Activated B cell treated with CpG ODN at 0.5 μM for 24 hours (primary cell): ENCODE results near the gene FAM193A. TPM values are rescaled to one million over a fixed set of nuclear protein-coding genes. Genes with fewer than 3 reads are reported as not detected.

Source experiments
- ATAC-seq: fragments of 200-7000 bp; cut with Tn5 transposase; one replicate; pipeline ENCODE4 v1.10.0; 2021; ENCODE audit warnings: low read depth, mild to moderate bottlenecking, moderate library complexity
- CTCF ChIA-PET: fragments of 350-600 bp; sonication (Branson Sonifier 250); formaldehyde crosslinking; loops from one replicate; lab custom pipeline; 2021; ENCODE audit warnings: antibody characterized with exemption; lab: Charles Lee
- POLR2A ChIA-PET: fragments of 350-600 bp; sonication (Branson Sonifier 250); formaldehyde crosslinking; loops from one replicate; lab custom pipeline; 2021; ENCODE audit warnings: antibody characterized with exemption; lab: Charles Lee
- DNase-seq: peaks from one replicate; pipeline ENCODE4 v3.0.0; 2022
- H3K27ac Mint-ChIP-seq: one replicate; pipeline ENCODE4 v1.8.0; 2020; ENCODE audit warnings: mixed read lengths
- H3K27me3 Mint-ChIP-seq: one replicate; pipeline ENCODE4 v1.8.0; 2021; ENCODE audit warnings: mixed read lengths
- H3K36me3 Mint-ChIP-seq: one replicate; pipeline ENCODE4 v1.8.0; 2021; ENCODE audit warnings: low read depth, mixed read lengths
- H3K4me1 Mint-ChIP-seq: one replicate; pipeline ENCODE4 v1.8.0; 2021; ENCODE audit warnings: mixed read lengths
- H3K4me3 Mint-ChIP-seq: one replicate; pipeline ENCODE4 v1.8.0; 2020; ENCODE audit warnings: mild to moderate bottlenecking, mixed read lengths
- H3K9me3 Mint-ChIP-seq: one replicate; pipeline ENCODE4 v1.8.0; 2020; ENCODE audit warnings: mixed read lengths
- intact Hi-C: fragments of 100-400 bp; cut with micrococcal nuclease; formaldehyde crosslinking; loops from one replicate; pipeline ENCODE4 v1.15.1; 2024
- total RNA-seq: library from RNA; stranded (reverse); gene quantifications from 2 replicates; pipeline ENCODE4 v1.2.3, GENCODE V29; 2022
- TF ChIP-seq, protein P1 (sequence below): fragments of 200-600 bp; IDR thresholded peaks from one replicate; pipeline ENCODE4 v1.8.0; 2022; ENCODE audit warnings: antibody characterized with exemption, mild to moderate bottlenecking

FAM193A gene
- total RNA-seq, 1 donor from 2014 or later: 42.8 TPM

DNA sequence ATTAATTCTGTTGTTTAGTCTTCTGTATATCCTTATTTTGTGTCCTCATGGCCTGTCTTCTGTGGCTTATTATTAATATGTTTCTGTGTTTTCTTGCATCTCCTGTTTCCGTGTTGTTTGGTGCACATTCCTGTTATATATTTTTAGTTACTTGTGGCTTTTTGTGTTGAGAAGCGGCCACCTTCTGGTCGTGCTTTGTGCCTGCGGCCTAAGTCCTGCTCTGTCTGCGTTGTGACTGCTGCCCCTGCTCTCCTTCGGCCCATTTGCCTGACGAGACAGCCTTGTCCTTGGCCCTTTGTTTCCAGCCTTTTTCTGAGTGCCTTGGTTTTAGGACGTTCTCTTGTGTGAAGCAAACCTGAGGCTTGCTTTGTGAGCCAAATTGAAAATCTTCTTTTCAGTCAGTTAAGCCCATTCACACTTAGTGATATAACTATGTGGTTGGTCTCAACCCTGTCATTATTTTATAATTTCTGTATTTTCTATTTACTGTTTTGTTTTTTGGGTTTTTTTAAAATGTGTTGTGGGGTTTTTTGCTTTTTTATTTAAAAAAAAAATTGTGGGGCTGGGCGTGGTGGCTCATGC, 175.9 kb downstream of the FAM193A start:
- CTCF ChIA-PET: no interaction called here
- POLR2A ChIA-PET: no interaction called here
- no peak for DNase-seq
- Mint-ChIP-seq H3K27me3 (no peaks in the 10 kb centered on the region), H3K36me3 (peaks cover 49% of the 10 kb centered on the region), H3K9me3 (no peaks in the 10 kb centered on the region), H3K4me1 (peaks cover 23% of the 10 kb centered on the region), H3K4me3 (no peak overlapping the region), H3K27ac (peak overlapping the region; percentile 51)
- TF ChIP-seq, protein P1, sequence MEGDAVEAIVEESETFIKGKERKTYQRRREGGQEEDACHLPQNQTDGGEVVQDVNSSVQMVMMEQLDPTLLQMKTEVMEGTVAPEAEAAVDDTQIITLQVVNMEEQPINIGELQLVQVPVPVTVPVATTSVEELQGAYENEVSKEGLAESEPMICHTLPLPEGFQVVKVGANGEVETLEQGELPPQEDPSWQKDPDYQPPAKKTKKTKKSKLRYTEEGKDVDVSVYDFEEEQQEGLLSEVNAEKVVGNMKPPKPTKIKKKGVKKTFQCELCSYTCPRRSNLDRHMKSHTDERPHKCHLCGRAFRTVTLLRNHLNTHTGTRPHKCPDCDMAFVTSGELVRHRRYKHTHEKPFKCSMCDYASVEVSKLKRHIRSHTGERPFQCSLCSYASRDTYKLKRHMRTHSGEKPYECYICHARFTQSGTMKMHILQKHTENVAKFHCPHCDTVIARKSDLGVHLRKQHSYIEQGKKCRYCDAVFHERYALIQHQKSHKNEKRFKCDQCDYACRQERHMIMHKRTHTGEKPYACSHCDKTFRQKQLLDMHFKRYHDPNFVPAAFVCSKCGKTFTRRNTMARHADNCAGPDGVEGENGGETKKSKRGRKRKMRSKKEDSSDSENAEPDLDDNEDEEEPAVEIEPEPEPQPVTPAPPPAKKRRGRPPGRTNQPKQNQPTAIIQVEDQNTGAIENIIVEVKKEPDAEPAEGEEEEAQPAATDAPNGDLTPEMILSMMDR: no peak
- intact Hi-C loops: loop anchor here (2.0 to 5.0 kb wide), 2 partner anchors 35 to 40 kb away; no protein-coding TSS in a partner anchor
- ATAC-seq: no peak

DNA sequence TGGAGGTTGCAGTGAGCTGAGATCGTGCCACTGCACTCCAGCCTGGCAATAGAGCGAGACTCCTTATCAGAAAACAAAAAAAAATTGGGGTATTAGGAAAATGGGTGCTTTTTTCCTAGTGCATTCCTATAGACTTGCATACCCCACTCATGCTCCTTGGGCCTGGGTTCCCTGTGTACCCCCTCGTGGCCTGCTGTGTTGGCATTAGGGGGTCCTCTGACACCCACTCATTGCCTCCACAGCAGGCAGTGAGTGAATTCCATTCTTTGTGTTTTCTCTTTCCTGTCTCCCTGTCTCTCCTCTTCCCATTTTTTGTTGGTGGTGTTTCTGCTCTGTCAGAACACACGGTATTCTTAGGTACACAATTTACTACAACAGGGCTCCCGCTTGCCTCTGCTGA, 176.9 kb downstream of the FAM193A start:
- Mint-ChIP-seq H3K36me3 (peaks cover 51% of the 10 kb centered on the region), H3K27ac (no peak overlapping the region), H3K27me3 (no peaks in the 10 kb centered on the region), H3K4me3 (no peak overlapping the region), H3K4me1 (peaks cover 23% of the 10 kb centered on the region), H3K9me3 (no peaks in the 10 kb centered on the region)
- ChIA-PET POLR2A (no interaction called here), CTCF (interaction anchor here (1.1 kb wide), 1 partner anchor 17 kb away, joined by 3 read pairs; no protein-coding TSS in a partner anchor)
- TF ChIP-seq, protein P1: no peak
- no peak for DNase-seq
- intact Hi-C loops: loop anchor here (2.0 to 5.0 kb wide), 2 partner anchors 34 to 41 kb away; no protein-coding TSS in a partner anchor
- ATAC-seq: no peak

DNA sequence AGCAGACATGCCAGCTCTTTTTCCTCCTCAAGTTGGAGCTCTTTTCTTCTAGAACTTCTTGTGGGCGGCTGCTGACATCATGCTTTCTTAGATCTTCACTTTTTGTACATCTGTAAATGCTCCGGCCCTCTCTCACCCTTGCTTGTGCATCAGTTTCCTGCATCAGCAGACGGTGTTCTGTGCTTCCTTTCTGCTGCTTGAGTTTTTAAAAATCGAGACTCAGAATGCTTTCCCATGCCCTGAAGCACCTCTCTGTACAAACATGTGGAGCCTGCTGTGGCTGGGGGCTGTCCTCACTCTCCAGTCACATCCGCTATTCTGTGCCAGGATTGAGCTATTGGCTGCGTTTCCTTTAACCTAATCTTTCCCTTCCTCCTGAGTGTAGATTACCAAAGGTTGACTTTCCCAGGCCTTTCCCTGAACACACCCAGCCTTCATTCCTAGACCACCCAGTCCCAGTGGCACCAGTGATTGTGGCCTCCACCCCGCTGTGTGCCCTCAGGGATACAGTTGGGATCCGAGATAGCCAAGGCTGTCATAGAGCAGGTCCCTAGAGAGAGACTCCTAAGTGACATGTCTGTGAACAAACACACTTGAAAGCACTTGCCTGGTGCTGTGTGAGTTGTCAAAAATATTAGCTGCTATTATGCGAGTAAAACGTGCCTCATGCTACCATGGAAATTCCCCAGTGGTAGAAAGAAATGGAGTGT, 177.8 kb downstream of the FAM193A start:
- TF ChIP-seq, protein P1: no peak
- Mint-ChIP-seq H3K4me3 (no peak overlapping the region), H3K27ac (no peak overlapping the region), H3K36me3 (peaks cover 55% of the 10 kb centered on the region), H3K27me3 (no peaks in the 10 kb centered on the region), H3K9me3 (no peaks in the 10 kb centered on the region), H3K4me1 (peaks cover 23% of the 10 kb centered on the region)
- ChIA-PET CTCF (interaction anchor here (1.1 kb wide), 1 partner anchor 18 kb away, joined by 3 read pairs; no protein-coding TSS in a partner anchor), POLR2A (no interaction called here)
- DNase-seq: no peak
- intact Hi-C loops: loop anchor here (5.0 kb wide), 1 partner anchor 33 kb away; no protein-coding TSS in a partner anchor
- ATAC-seq: no peak

DNA sequence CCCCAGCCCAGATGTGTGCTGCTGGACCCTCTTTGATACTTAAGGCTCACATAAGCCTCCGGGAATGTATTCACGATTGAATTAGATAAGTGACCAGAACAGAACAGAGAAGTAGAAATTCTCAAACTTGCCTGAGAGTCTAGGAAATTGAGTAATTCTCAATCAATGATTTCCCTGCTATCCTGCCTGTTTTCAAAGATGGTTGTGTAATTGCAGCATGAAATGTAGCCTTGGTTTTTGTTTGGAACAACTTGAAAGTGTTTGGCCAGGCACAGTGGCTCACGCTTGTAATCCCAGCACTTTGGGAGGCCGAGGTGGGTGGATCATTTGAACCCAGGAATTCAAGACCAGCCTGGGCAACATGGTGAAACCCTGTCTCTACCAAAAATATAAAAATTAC, 178.5 kb downstream of the FAM193A start:
- Mint-ChIP-seq H3K36me3 (peaks cover 57% of the 10 kb centered on the region), H3K27me3 (no peaks in the 10 kb centered on the region), H3K4me3 (no peak overlapping the region), H3K9me3 (no peaks in the 10 kb centered on the region), H3K27ac (no peak overlapping the region), H3K4me1 (peaks cover 21% of the 10 kb centered on the region)
- CTCF ChIA-PET: no interaction called here
- DNase-seq: no peak
- intact Hi-C loops: loop anchor here (5.0 kb wide), 1 partner anchor 32 kb away; no protein-coding TSS in a partner anchor
- POLR2A ChIA-PET: no interaction called here
- no peak for ATAC-seq
- TF ChIP-seq, protein P1: no peak

DNA sequence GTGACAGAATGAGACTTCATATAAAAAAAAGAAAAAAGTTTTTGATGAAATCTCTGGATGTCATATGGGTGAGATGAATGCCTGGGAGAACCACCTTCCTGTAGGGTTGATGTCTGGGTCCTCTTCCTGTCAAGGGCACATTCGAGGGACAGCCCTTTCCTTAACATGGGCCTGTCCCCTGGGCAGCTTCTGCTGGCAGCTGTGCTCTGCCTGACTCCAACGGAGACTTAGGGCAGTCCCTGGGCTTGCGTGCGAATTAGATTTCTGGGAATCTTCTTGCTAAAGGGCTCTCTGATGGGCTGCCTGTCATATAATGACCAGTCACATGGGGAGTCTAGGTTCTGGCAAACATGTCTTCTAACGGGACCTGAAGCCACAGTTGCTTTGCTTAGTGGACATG, 179.0 kb downstream of the FAM193A start:
- no peak for ATAC-seq
- DNase-seq: no peak
- no peaks in the 10 kb centered on the region for H3K27me3 Mint-ChIP-seq
- POLR2A ChIA-PET: no interaction called here
- intact Hi-C loops: no loop called here
- no peaks in the 10 kb centered on the region for H3K9me3 Mint-ChIP-seq
- H3K4me3 Mint-ChIP-seq: no peak overlapping the region
- TF ChIP-seq, protein P1: no peak
- peaks cover 21% of the 10 kb centered on the region for H3K4me1 Mint-ChIP-seq
- CTCF ChIA-PET: no interaction called here
- H3K36me3 Mint-ChIP-seq: peaks cover 62% of the 10 kb centered on the region
- no peak overlapping the region for H3K27ac Mint-ChIP-seq
